NCI-H446 (cell line): ENCODE measurements around the gene PRDM7.
"Not testable (repeated sequence)": the region's sequence is repeated elsewhere in the genome, so short reads cannot be mapped to it uniquely, and the experiment has no call there.

Source experiments
- DNase-seq, 2 experiments: peaks; one replicate each; lab custom pipeline; 2025; lab: John Stamatoyannopoulos, UW

PRDM7 gene

GRCh38 chr16:90012991-90013745, 64.0 kb downstream of the PRDM7 start:
- DNase-seq: no peak

GRCh38 chr16:90011908-90012501, 65.1 kb downstream of the PRDM7 start:
- no peak for DNase-seq

- DNase-seq: no peak
Measured at GRCh38 chr16:90011508-90011819, 65.7 kb downstream of the PRDM7 start.

GRCh38 chr16:90010676-90011507, 66.2 kb downstream of the PRDM7 start:
- DNase-seq: no peak

GRCh38 chr16:90009172-90009899, 67.8 kb downstream of the PRDM7 start:
- no peak for DNase-seq

GRCh38 chr16:90008708-90009145, 68.4 kb downstream of the PRDM7 start:
- no peak for DNase-seq

- not testable (repeated sequence) for DNase-seq
Measured at GRCh38 chr16:90007635-90008234, 69.4 kb downstream of the PRDM7 start.

- DNase-seq: no peak
Measured at GRCh38 chr16:90007015-90007414, 70.1 kb downstream of the PRDM7 start.
